Left kidney (tissue), 2 donors: ENCODE results near the gene RELCH. TPM values are rescaled to one million over a fixed set of nuclear protein-coding genes. Genes with fewer than 3 reads are reported as not detected.

Source experiments
- DNase-seq: peaks from one replicate; pipeline ENCODE4 v3.0.0-alpha.2; 2013
- polyA plus RNA-seq: library from polyadenylated mRNA; unstranded; fragments of 120-200 nt; gene quantifications from one replicate; pipeline ENCODE4 v1.2.1, GENCODE V29; 2013; ENCODE audit not compliant: insufficient read length

The RELCH gene
- polyA plus RNA-seq, 1 donor = 41.1 TPM

DNA sequence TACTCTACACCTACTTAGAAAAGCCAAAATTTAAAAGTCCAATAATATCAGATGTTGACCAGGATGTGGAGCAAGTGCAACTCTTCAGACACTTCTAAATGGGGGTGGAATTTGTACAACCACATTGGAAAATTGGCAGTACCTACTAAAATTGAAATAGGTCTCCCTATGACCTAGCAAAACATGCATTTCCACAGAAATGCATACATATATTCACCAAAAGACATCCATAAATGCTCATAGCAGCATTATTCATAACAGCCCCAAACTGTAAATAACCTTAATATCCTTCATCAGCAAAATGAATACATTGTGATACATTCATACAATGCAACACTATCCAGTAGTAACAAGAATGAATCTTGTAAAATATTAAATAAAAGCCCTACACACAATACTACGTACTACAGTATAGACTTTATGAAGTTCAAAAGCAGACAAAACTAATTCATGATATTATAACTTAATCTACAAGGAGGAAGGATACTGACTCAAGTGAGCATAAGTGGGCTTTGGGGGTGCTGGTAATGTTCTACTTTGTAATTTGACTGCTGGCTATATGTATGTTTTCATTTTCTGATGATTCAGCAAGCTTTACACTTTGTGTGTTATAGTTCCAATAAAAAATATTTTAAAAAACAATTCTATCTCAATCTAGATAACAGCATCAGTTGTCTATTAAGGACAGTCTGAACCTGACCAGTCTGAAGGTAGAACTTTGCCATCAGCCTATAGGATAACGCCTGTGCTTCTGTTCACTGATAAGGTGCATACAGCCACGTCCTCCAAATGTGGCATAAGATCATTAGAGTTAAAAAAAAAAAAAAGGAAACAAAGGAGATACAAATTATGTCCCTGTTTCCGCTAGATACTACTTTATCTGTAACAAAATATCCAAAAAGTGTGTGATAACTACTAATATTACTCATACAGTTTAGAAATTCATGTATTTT is 131.4 kb downstream of the RELCH start:
- no peak for DNase-seq

DNA sequence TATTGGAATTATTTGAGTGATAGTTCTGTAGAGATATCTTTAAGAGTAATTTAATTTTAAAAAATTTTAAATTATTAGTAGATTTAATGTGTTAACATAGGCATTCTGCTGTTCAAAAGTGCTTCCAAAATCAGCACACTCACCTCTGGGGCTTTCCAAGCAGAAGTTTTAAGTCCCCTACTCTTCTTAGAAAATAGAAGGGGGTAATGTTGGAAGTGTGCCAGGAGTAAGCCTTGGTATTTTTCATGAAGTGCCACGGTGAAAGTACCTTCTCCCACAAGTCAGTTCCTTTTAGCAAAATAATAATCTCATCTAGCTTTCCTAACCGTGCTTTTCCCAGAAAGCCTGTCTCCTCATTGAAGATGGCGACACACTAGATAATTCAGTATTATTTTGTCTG is 134.1 kb downstream of the RELCH start:
- DNase-seq = no peak

DNA sequence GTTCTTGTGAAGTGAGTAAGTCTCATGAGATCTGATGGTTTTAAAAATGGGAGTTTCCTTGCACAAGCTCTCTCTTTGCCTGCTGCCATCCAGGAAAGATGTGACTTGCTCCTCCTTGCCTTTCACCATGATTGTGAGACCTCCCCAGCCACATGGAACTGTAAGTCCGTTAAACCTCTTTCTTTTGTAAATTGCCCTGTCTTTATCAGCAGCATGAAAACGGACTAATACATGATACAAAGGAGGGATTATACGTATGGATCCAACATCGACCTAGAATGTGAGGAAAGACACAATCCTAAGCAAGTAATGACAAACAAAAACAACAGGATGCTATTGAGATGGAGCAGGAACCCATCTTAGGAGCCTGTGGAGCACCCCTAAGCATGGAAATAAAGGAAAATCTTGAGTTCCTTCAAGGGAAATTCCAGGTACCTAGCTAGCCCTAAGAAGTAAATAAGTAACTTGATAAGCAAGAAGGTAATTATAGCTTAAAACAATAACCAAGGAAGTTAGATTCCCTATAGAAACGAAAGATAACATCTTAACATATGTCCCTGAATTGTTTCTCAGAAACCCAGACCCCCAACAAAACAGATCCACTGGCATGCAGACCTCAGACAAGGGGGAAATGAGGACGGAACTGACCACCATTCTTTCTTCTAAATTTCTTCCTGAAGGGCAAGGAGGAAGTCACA is 136.6 kb downstream of the RELCH start:
- DNase-seq = no peak

DNA sequence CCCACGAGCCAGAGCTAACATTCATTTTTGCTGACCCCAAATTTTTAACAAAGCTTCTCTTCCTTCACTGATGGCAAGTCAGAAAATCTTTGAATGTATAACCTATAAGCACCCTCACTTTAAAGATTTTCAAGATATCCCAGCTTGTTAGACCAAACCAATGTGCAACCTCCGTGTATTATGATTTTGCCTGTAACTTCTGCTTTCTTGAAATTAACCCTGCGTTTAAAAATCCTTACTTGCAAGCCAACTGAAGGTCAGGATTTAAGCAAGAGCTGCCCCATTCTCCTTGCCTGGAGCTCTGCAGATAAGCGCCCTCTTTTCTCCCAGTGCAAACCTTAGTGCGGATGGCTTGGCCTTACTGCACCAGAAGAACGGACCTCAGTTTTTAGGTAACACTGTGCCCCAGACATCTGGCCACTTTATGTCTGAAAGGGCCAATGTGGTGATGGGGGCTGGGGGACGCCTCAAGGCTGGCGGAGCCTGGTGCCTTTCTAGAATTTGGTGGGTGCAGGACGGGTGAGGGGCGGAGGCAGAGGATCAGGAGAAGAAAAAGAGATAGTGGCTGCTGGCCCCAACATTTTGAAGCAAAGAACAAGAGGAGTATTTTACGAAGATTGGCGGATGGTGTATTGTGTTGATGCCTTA is 137.2 kb downstream of the RELCH start:
- DNase-seq = no peak

DNA sequence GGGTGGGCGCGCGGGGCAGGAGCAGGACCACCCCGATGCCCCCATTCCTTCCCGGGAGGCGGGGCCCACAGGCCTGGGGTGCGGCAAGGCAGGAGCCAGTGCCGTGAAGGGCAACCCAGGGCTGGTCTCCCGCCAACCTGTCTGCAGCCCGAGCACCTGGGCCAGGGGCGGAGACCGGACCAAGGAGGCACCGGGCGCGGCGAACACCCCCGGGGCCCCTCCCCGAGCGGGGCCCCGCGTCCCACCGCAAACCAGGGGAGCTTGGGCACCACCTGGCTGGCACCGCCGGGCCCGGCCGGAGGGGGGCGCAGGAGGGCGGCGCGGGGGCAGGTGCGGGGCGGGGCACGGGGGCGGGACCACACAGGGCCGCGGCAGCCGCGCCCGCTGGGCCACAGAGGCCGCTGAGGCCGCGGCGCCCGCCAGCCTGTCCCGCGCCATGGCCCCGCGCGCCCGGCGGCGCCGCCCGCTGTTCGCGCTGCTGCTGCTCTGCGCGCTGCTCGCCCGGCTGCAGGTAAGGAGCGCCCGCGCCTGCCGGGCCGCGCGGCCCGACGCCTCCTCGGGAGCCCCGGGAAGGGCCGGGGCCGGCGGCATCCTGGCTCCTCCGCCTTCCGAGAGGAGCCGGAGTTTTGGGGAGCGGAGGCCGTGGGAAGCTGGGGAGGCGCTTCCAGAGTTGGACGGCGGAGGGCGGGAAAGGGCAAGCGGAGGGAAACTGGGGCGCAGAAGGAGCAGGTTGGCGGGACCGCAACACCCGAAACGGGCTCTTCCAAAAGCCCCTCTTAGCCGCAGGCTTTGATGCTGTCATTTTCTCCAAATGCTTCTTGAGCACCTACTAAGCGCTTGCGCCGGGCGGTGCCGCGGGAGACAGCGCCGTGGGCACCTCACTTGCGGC is 138.1 kb downstream of the RELCH start, which contains the start of gene TNFRSF11A:
Gene TNFRSF11A, plus strand, starts transcription at position 394 of the 889 bp plus-strand sequence. Its CDS starts 43 bp downstream, at position 437.
- DNase-seq = no peak

DNA sequence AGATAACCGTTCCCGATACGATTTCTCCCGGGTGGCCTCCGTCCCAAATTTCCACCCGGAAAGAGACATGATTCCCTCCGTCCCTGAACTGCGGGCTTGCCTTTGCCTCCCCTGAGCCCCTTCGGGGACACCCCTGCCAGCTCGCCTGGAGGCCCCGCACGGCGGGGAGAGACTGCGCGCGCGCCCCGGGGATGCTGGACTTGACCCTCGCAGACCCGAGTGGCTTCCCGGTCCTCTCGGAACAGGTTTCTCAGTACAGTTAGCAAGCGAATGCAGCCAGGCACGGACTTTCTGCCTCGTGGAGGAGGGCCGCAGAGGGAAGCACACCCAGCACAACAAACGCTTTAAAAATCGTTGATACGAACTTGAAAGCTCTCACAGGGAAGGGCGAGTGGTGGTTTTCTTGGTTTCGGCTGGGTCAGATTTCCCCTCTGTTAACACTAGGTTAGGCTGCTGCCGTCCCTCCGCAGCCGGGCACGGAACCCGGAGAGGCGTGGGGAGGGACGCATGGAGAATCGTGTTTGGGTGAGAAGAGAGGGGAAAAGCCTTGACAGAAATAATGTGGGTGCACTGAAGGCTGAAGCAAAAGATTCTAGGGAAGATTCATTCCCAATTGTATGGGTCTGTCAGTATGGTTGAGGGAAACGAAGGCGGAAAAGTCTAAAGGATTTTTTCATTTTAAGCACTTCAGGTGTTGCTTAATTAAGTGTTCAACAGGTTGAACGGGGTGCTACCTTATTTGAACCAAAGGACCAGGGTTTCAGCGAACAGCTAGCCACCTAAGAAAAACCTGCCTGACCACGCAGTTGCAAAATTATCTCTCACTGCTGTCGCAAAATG is 139.0 kb downstream of the RELCH start:
- DNase-seq = no peak

DNA sequence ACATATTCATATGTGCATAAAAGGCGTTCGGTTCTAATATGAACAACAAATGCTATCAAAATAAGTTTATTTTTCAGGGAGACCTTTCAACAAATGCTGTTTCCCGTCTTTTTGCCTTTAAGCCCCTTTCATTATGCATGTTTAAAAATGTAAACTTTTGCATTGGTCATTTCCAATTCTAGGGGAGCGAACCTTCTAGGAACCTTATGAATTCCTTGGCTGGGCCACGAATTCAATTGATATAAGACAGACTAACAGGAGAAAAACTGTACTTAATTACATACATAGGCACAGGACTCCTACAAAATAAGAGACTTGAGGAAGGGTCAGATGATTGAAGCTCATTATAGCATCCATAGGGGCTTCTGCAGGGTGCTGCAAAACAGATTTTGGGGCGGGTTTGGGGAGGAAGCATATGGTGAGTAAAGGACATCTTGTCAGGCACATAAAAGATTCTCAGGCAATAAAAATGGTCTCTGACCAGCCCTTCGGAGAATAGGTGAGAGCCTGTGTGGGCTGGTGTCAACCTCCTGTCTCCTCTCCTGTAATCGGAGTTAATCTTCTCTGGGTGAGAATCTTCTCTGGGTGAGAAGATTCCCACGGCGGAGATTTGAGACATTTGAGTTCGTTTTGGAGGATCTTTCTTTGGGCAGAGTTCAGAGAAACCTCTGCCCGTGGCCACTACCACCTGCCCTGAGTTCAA is 139.7 kb downstream of the RELCH start:
- no peak for DNase-seq

DNA sequence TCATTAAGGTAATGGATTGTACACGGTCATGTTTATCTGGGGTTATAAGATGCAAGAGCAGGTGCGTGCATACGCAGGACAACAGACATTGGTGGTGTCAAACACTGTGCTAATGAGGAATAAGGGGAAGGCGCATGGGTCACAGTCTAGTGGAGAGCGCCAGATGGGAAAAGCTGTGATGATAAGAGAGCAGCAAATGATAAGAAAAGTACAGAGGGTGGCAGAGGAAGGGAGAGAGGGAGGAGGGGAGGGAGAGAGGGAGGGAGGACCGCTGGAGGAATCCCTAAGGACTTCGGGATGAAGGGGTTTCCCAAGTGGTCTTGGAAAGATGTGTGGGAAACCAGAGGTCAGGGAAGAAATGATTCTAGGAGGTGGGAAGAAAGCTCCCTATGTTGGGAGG is 140.9 kb downstream of the RELCH start:
- no peak for DNase-seq

DNA sequence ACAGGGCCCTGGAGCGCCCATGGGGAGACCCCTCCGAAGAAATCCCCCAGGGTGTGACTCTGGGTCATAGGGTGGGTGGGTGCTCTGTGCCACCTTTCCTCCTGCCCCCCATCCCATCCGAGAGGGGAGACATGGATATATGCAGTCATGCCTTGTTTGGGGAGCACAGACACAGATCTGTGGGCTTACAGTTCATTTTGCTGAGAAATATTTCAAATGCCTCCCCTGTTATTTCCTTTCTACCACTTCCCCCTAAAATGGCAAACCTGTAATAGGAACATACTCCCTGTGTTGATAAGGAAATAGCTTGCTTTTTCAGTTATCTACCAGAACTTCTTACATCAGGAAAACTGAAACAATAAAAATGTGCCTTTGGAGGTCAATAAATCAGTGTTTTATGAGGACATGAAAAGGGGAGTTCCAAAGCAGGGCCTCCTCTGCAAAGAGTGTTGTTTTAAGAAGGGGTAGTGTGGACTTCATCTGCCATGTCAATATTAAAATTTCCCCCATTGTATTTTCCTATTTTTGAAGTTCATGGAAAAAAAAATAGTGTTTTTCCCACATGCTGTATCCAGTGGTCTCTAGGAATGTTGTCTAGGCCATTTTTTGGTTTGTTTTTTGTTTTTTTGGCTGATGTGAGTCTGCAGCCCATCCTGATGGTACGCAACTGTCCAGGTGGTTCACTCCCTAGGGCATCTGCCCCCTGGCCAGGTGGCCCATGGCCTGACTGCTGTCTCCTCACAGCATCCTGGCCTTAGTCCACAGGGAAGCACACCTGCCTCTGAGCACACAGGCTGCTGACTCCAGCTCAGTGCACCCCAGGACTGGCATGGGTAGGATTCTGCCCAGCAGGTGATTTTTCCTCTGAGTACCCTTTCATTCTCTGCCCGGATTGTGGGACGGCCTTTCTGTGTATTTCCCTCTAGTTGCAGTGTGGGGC is 141.8 kb downstream of the RELCH start:
- no peak for DNase-seq

DNA sequence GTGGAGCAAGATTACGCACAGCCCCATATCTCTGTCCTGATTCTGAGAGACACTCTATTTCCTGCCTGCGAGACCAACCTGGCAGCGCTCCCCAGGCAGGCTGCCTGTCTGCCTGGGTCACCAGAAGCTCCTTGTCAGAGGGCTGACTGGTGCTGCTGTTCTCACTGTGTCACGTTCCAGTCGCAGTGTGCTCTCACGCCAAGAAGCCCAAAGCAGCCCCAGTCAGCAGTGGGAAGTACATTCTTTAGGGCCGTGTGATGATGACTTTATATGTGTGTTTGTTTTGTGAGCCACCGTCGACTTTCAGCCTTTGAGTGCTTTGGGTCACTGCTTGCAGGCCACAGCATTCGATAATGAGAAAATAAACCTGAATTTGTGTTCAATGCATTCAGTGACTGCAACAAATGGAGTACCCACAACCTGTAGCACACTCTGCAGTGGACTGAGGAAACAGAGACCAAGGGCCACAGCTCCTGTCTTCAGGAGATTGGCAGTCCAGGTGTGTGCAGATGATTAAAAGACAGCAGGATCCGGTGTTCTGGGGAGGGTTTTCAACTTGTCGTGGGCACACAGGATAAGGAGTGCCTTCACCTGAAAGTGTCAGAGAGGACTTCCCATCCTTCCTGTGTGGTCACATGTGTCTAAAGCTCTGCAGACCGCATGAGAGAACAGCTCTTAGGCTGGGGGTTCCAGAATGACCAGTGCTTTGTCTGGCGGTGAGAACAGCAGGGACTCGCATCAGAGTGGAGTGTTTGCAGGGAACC is 142.8 kb downstream of the RELCH start:
- DNase-seq = no peak

DNA sequence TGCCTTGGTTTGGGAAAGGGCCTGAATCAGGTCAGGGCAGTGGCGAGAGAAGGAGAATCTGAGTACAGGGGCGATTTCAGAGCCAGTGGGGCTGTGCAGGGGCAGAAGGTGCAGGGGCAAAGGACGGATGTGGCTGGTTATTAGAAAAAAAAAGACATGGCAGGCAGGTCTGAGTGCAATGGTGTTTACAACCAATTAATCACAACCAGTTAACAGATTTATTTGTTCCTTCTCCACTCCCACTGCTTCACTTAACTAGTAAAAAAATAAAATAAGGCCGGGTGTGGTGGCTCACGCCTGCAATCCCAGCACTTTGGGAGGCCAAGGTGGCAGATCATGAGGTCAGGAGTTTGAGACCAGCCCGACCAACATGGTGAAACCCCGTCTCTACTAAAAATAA is 143.6 kb downstream of the RELCH start:
- DNase-seq = no peak

DNA sequence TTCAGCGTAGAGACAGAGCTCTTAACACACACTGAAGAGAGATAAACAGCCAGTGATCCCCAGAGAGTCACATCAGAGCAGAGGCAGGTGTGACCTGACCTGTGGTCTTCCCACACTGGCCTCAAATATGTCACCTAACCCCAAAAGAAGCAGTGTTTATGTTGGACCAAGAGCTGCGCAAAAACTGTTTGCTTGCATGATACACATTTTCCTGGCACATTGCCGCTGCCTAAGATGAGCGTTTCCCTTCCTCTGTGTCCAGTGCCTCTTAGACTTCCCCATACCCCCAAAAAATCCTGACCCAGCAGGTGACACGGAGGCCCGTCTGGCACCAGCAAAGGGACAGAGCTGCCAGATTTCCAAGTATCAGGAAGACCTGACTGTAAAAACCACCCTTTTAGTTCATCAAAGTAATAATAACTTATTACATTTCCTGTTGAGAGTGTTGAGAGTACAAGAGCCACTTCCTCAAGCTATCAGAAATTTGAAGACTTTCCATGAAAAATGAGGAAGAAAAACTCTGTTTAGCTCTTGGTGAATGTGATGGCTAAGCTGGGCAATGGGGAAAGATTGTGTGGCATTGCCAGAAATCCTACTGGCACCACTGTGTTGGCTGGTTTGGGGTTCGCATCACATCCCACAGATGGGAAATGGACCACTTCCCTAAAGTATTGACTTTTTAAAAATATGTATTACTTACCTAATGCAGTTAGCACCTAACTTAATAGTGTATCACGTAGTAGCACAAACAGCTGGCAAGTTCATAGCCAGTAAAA is 144.7 kb downstream of the RELCH start:
- no peak for DNase-seq

DNA sequence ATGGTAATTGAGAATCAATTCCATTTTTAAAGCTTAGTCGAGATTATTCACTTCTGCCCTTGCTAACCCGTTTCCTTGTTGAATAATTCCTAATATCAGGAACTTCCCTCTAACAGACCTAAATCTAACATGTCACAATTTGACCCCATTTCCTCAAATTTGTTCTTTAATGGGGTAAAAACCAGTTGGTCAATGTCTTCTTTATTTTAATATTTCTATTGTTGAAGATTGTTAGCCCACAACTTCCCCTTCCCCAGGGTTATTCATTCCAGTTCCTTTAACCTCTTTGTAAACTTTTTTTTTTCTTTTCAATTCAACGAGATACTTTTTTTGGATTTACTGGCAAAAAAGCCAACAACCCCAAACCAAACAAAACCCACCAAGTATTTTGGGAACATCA is 145.4 kb downstream of the RELCH start:
- DNase-seq = no peak

DNA sequence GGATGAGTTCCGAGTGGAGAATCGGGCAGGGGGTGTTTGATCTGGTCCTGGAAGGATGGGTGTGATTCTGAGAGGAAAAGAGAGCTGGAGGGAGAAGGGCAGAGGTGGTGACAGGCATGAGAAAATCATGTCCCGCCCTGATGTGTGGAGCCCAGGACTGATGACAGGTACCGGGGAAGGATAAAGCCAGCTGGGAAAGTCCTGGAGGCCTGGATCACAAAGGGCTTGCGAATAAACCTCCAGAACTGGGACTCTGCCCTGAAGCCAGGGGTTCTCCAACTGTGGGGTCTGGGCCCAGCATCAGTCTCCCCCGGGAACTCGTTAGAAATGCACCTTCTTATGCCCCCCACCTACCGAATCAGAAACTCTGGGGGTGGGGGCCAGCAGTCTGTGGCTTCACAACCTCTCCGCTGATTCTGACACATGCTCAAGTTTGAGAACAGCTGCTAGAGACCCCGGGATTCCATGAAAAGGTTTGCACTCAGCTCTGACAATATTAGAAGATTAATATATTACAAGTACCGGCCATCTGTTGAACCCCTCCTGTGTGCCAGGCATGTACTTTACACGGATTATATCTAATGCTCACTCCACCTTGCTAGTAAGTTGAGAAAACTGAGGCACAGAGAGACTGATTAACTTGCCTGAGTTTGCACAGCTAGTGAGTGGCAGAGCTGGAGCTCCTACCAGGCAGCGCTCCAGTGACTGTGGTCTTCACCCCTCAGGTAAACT is 146.1 kb downstream of the RELCH start:
- no peak for DNase-seq

DNA sequence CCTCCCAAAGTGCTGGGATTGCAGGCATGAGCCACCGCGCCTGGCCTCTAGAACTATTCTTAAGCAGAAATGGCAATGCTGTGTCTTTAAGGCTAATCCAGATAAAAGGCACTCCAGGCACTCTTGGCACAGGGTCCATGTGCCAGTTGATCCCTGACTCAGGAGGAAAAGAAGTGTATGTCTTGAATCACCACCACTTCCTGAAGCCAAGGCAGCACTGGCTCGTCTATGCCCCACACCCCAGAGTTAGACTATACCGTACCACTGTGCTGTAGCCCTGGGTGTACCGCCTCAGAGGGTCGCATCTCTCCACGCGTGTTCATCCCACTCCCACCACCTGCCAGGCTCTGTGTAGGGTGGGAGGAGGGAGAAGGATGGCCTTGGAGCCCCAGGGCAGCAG is 147.1 kb downstream of the RELCH start:
- no peak for DNase-seq

DNA sequence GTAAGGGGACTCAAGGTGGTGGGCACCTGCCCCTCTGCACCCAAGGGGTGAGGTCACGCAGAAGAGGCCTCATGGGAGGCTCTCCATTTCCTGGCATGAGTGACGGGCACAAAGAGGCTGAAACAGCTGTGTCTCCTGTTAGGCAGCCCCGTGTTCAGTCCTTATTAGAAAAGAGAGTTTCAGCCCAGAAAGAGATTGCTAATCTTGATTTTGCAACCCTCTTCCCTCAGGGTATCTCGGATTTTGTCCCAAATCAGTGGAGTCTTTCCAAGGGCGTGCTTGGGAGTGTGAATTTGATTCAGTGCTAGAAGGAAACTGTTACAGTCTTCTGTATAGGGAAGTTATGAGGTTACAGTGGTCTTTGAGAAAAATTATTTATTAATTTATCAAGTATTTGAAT is 148.4 kb downstream of the RELCH start:
- DNase-seq = no peak

DNA sequence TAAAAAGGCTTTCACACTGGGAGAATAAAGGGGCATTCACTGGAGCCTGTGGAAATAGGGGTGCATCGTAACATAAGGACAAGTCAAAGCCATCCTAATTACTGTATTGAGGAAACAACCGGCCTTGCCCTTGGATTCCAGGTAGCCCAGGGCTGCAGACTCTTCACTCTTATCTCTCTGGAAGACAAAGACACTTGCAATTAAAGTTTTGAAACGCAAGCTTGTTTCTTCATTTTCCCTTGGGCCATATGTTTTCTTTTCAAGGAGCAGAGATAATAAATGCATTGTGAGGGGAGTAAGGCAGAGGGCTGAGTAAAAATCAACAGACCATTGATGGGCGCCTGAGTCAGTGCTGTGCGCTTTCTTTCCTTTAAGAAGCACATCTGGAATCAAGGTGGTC is 149.6 kb downstream of the RELCH start:
- DNase-seq = no peak
